ENCODE data around the gene SH3BGRL2. TPM values are rescaled to one million over a fixed set of nuclear protein-coding genes. Genes with fewer than 3 reads are reported as not detected.
"Not testable (repeated sequence)": the region's sequence is repeated elsewhere in the genome, so short reads cannot be mapped to it uniquely, and the experiment has no call there.

SH3BGRL2 gene
- polyA plus RNA-seq, 5 donors, result 30.4 to 45.8 (median 39.7) TPM

DNA sequence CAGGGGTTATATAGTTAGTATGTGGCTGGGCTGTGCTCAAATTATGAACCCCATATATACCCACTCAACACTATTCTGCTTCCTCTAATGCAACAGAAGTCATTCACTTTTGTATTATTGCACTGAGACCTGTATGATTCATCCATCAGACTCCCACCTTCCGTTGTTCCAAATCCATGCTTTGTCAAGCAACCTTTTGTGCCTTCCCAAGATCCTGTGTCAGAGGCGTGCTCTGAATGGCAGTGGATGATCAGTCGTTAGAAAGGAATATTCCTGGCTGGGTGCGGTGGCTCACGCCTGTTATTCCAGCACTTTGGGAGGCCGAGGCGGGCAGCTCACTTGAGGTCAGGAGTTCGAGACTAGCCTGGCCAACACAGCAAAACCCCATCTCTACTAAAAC, 103.2 kb downstream of the SH3BGRL2 start:
- DNase-seq, result no peak

- DNase-seq, result no peak
Observed at GRCh38 chr6:79735183-79735582, 104.1 kb downstream of the SH3BGRL2 start.

GRCh38 chr6:79737172-79737571, 106.0 kb downstream of the SH3BGRL2 start:
- DNase-seq, result no peak

- no peak for DNase-seq
Observed at GRCh38 chr6:79742030-79742429, 110.9 kb downstream of the SH3BGRL2 start.

- not testable (repeated sequence) for DNase-seq
Observed at GRCh38 chr6:79745282-79745681, 114.2 kb downstream of the SH3BGRL2 start.

GRCh38 chr6:79746325-79746724, 115.2 kb downstream of the SH3BGRL2 start:
- DNase-seq, result not testable (repeated sequence)

DNA sequence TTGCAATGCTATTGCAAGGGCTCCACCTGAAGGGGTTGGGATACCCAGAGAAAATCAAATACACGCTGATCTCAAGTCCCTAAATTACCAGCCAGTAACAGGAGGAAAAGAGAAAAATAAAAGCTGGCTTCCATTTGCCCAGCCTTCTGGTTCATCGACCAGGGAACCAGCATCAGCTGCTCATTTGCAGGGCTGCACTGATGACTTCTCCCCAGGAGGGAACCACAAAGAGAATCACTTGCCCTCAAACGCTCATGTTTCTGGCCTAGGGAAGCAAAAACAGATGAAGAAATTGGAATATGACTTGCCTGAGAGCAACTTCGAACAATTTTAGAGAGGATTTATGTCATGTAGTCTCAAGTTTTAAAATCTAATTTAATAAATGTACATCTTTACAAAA, 119.7 kb downstream of the SH3BGRL2 start:
- no peak for DNase-seq

Other genes starting within 250 kb of the SH3BGRL2 start
- 10 to 100 TPM; 10.2 to 19.0 (median 17.3) TPM for gene LCA5, start 93.9 kb upstream of the SH3BGRL2 start, polyA plus RNA-seq (ENCODE audit: insufficient read depth in 1 of 5, insufficient read length in 5 of 5, low replicate concordance in 1 of 5)

Data from right lung (tissue), 5 donors.